Activated CD8-positive, alpha-beta memory T cell treated with anti-CD3 and anti-CD28 coated beads, Interleukin-2, amount 50 U/mL, for 1 hour (primary cell): Measurements from ENCODE around the gene MAP2K3.

Source experiments
- DNase-seq: peaks from one replicate; pipeline ENCODE4 v3.0.0-alpha.2; 2020; ENCODE audit errors: extremely low read depth

The MAP2K3 gene

DNA sequence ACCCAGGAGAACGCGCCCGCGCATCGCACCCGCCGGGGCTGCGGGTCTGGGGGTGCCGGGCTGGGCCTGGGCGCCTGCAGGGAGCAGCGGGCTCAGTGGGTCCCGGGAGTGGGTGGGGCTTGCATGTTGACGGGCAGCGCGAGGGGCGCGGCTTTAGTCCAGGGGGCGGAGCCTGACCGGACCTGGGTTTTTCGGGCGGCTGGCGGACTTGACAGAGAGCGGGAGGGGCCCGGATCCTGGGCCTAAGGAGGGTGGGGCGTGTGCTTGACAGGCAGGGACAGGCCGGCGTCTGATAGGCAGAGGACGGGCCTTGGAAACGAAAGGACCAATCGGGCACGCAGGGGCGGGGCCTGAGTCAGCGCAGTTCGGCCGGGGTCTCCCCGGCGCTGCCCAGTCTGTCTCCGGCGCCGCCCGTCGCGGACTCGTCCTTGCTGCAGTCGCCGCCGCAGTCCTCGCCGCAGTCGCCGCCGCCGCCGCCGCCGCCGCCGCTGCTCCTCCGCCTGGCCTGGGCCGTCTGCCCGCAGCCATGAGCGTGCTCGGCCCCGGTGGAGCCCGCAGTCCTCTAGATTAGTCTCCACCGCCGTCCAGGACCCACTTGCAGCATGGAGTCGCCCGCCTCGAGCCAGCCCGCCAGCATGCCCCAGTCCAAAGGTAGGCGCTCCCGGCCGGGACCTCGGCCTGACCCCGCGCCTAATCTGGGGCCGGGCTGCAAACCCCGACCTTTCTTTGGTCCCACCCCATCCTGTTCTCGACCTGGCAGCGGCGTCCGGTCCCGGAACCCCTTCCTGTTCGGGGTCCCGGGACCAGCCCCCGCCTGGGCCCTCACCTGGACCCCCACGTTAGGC lies at the start of gene MAP2K3:
Gene MAP2K3 (plus strand): TSS at position 393 of the 845 bp plus-strand sequence. CDS start 210 bp downstream, at position 603.
- DNase-seq, result peak; percentile 85

DNA sequence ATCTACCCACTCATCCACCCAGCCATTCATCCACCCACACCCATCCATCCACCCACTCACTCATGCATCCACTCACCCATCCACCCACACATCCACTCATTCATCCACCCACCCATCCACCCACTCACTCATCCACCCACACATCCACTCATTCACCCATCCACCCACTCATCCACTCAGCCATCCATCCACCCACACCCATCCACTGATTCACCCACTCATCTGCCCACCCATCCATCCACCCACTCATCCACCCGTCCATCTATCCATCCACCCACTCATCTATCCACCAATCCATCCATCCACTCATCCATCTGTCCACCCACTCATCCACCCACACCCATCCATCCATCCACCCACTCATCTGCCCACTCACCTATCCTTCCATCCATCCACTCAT lies 48.6 kb upstream of the MAP2K3 start:
- no peak for DNase-seq

DNA sequence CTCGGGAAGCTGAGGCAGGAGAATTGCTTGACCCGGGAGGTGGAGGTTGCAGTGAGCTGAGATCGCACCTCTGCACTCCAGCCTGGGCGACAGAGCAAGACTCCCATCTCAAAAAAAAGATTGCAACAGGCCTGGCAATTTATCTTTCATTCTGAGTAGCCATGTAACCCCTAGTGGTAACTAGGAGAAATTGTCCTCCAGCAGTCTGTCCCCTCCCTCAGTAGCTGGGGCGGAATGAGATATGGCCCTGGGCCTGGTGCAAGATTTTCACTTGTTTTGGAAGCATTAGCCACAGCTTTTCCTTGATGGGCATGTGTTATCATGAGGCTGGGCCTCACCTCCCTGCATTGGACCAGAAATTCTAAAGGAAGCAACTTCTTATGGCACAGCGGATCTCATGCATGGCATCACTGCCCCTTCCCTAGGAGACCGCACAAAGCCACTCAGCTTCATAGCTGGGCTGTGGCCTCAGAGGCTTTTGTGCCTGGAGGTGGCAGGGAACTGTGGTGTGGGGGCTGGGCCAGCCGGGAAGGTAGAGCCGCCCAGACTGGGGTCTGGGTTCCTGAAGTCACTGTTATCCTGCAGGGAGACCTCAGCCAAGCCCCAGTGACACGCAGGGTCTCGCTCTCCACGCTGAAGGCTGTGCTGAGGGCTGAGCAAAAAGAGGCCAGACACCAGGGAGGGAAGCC lies 44.7 kb upstream of the MAP2K3 start:
- DNase-seq, result no peak

DNA sequence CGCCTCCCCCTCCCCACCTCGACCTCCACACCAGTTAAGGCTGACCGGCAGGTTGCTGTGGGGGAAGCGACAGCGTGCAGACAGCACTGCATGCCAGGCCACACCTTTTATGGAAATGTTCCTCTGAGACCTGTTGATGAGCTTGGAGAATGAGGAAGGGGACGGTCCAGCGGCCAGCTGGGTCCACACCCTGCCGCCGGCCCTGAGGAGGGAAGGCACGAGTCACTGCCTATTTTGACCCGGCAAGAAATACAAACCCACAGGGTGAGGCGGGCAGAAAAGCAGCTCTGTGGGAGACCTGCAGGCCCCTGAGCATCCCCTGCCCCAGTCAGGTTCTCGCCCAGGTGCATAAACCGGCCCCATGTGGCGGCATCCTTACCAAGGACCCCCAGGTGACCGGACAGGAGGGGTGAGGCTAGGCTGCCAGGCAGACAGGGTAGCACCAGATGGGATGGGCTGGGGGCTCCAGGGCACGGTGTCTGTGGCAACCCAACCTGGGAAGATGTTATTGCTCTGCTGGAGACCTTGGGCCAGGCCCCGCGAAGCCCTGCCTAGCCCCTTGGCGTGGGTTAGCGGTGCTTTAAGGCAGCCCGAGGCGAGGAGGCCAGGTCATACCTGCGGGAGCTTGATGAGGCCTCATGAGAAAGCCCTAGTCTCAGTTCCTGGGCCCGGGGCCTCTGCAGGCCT lies 44.0 kb upstream of the MAP2K3 start:
- DNase-seq, result no peak

GRCh38 chr17:21241564-21241963 lies 42.9 kb upstream of the MAP2K3 start:
- no peak for DNase-seq

- DNase-seq, result no peak
Observed at GRCh38 chr17:21242026-21242697, 42.3 kb upstream of the MAP2K3 start.

DNA sequence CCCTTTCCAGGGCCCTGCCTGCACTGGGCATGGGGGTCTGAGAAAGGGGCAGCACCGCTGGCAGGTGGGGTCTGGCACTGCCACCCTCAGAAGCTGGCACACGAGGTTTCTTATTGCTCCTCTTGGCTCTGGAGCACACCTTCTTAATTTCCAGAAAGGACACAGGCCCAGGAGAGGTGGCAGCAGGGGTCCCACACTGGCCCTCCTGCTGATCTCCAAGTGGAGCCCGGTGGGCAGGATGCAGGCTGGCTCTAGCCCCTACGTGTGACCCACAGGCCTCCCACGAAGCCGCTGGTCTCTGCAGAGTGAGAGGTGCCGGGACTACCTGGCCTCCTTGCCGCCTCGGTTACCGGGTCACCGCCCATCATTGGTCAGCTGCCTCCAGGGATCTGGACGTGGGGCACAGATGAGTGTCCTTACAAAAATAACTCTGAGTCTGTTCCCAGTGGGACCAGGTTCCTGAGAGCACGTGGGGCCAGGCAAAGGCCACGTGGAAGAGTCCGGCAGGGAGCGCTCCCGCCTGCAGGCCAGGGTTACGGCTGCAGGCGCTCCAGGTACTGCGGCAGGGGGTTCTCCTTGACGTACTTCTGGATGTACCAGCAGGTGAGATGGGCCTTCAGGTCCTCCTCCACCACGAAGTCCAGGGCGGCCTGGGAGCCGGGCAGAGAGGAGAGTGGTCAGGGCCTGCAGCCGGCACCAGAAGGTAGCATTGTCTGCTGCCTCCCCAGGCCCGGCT lies 41.6 kb upstream of the MAP2K3 start:
- DNase-seq, result no peak

- no peak for DNase-seq
Observed at GRCh38 chr17:21243516-21244303, 40.8 kb upstream of the MAP2K3 start.

GRCh38 chr17:21245639-21246084 lies 38.8 kb upstream of the MAP2K3 start:
- no peak for DNase-seq

DNA sequence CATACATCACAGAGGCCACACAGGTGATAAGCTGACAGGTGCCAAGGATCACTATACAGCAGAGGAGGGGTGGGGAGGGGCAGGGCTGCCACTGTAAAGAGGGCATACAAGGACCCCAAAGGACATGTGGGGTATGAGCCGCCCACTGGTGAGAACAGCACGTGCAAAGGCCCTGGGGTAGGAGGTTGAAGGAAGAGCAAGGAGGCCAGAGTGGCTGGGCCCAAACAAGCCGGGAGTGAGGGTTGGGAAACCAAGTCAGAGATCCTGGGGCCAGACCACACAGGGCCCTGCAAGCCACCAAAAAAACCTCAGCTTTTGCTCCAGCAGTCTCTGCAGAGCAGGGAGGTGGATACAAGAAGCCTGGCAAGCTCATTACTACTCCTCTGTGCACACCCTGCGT lies 37.8 kb upstream of the MAP2K3 start:
- no peak for DNase-seq

DNA sequence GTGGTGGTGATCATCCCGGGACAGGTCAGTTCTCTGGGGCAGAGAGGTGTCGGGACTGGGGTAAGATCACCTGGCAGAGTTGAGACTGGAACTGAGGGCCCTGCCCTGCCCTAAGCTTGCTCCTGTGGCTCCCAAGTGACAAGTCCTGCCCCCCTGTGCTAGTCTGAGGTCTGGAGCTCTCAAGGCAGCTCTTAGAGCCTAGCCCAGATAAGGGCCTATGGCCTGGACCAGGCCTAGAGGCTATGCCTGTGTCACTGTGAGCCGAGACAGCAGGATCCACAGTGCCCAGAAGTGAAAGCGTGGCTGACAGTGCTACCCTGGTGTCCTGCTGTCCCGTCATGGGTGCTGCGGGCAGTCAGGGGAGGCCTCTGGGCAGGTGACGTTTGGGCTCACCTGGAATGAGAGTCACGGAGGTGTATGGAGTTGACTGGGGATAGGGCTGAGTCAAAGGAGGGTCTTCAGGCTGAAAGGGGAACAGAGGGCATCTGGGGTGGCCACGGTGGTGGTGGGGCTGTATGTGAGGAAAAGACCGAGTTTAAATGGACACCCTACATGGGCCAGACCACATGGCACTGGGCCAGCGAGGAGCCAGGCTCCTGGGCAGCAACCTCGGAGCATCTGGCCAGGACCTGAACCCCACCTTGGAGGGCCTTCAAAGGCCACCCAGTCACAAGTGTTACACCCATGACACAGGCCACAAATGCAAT lies 36.8 kb upstream of the MAP2K3 start:
- DNase-seq, result no peak

GRCh38 chr17:21248500-21248899 lies 36.0 kb upstream of the MAP2K3 start:
- no peak for DNase-seq

- no peak for DNase-seq
Observed at GRCh38 chr17:21249086-21249795, 35.3 kb upstream of the MAP2K3 start.

DNA sequence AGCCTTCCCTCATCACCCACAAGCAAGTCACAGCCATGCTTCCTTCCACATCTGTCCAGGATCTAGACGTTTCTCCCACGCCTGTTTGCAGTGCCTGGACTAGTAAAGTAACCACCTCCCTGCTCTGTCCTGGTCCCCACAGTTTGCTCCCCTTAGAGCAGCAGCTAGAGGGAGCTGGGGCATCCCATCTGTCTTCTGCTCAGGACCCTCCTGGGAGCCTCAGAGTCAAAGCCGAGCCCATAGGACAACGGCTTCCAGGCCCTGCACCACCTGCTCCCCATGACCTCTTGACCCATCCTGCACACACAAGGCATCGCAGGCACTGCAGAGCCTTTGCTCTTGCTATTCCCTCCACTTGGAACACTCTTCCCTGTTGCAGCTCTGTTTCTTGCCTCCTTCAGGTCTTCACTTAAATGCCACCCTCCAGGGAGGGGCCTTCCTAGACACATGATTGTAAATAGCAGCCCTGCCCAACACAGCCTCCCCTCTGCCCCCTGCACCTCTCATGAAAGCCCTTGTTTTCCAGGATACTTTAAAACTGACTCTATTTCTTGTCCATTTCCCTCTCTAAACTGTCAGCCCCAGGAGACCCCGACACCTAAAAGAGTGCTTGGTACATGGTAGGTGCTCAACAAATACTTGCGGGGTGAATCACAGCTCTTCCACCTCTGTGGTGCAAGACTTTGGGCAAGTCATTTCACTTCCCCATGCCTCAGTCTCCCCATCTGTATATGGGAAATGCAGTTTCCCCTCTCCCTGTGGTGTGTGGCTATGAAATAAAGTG lies 34.4 kb upstream of the MAP2K3 start:
- DNase-seq, result no peak

DNA sequence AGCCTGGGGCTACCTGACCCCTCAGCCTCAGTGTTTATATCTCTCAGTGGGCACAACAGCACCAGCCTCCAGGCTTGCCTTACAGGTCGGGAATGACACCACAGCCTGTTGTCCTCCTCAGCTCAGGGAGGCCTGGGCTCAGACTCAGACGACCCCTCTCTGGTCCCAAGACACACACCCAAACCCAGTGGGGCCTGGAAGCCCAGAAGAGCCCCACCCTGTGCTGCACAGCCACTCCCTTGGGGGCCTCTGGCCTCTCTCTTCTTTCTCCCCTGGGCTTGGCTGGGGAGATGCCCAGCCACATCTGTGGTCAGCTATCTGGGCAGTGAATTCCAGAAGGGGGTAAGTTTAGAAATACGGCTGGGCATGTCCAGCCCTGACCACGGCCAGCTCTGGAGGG lies 33.7 kb upstream of the MAP2K3 start:
- no peak for DNase-seq

DNA sequence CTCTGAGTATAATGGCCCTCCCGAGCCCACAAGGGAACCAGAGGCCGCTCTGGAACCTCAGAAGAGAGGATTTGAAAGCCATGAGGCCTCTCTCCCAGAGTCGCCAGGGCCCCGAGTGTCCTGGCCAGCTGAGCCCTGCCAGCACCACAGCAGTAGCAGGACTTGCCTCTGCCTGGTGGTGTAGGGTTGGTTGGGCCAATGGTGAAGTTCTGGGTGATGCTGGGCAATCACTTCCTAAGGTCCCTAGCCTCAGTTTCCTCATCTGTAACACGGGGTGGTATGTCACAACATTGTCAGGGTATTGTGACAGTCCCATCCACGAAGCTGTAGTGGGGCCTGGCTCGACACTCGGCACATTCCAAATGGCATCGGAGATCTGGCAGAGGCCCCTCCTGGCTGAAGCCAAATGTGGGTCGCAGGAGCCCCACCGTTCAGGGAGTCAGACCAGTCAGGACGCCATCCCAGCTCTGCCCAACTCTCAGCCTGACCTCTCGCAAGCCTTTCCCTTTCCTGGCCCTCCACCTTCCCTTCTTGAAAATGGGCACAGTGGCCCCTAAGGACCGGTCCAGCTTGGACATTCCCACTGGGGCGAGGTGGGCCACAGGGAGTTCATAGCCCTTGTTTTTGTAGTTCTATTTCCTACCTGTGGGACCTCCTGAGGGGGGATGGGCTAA lies 33.0 kb upstream of the MAP2K3 start:
- DNase-seq, result no peak

GRCh38 chr17:21252289-21252795 lies 32.2 kb upstream of the MAP2K3 start:
- no peak for DNase-seq
